HT-29 (cell line): Measurements from ENCODE around the gene MYO1D. TPM values are rescaled to one million over a fixed set of nuclear protein-coding genes. Genes with fewer than 3 reads are reported as not detected.
A peak's percentile ranks its signal among the peaks of the same experiment; 100 is the strongest.
"Not testable (repeated sequence)": the region's sequence is repeated elsewhere in the genome, so short reads cannot be mapped to it uniquely, and the experiment has no call there.

Experiments
- DNase-seq: peaks from one replicate; pipeline ENCODE4 v3.0.0-alpha.2; 2015; ENCODE audit warnings: low spot score
- total RNA-seq: library from RNA; depleted of rRNA; stranded (reverse); fragments of >200 nt; shearing (Covaris generic); gene quantifications from 2 replicates; pipeline ENCODE4 v1.2.3, GENCODE V29; 2014

The MYO1D gene
- total RNA-seq, 1 experiment from 2014 or later = 31.2 TPM

DNA sequence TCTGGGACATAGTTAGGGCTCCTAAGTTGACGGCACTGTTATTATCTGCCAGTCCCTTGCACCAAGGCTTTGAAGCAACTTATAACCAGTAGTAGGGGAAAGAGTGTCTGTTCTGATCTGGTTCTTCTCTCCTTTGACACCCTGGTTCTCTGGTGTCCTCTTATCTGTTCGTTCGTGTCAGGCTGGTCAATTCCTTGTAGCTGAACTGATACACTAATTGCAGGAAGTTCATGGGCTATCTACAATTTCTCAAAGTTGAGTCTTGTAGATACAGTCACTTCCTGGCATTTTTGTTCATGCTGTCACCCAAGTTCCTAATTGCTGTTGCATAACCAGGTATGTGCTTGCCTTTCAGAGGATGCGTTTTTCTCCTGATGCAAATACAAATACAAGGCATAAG, 17.3 kb upstream of the MYO1D start:
- DNase-seq = no peak

DNA sequence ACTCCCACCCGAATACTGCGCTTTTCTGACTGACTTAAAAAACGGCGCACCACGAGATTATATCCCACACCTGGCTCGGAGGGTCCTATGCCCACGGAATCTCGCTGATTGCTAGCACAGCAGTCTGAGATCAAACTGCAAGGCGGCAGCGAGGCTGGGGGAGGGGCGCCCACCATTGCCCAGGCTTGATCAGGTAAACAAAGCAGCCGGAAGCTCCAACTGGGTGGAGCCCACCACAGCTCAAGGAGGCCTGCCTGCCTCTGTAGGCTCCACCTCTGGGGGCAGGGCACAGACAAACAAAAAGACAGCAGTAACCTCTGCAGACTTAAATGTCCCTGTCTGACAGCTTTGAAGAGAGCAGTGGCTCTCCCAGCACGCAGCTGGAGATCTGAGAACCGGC, 10.5 kb upstream of the MYO1D start:
- not testable (repeated sequence) for DNase-seq

DNA sequence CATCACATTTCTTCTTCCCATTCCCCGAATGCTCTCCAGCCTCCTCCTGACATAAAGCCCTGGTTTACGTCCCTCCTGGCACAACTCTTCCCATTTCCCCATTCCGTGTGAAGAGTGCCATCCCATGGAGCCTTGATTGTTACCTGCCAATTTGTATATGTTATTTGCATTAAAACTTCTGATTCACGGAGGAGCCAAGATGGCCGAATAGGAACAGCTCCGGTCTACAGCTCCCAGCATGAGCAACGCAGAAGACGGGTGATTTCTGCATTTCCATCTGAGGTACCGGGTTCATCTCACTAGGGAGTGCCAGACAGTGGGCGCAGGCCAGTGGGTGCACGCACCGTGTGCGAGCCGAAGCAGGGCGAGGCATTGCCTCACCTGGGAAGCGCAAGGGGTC, 10.0 kb upstream of the MYO1D start:
- not testable (repeated sequence) for DNase-seq

DNA sequence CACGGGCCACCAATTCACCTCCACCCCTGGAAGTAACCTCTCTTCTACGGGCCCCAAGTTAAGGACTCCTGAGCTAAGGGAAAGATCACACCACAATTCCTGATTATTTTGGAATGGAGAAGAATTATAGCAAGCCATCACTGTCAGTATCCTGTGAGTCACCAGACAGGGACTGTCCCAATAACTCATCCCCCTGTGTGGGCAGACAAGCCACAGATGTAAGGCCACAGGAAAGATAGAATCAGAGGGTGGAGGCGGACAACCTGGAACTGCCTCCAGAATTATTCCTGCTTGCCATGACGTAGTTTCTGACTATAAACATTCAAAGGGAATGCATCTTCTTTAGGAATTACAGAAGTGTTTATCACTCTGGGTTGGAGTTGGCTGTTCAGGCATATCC, 5.8 kb upstream of the MYO1D start:
- DNase-seq = no peak

DNA sequence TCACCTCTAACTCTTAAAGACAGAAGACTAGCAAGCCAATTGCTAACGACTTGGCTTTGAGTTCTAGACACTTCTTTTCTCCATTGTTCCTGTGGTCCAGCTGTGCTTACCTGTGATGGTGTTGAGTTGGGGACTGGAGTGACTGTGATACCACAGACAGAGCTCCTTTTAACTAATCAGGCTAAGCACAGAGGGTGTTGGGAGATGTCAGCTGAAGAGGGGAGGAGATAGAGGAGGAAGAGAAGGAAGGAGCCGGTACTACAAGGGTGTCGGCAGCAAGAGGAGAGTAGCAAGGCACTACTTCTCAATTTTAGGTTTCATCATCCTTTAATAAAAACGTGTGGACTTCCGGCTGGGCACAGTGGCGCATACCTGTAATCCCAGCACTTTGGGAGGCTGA, 5.1 kb upstream of the MYO1D start:
- DNase-seq = no peak

DNA sequence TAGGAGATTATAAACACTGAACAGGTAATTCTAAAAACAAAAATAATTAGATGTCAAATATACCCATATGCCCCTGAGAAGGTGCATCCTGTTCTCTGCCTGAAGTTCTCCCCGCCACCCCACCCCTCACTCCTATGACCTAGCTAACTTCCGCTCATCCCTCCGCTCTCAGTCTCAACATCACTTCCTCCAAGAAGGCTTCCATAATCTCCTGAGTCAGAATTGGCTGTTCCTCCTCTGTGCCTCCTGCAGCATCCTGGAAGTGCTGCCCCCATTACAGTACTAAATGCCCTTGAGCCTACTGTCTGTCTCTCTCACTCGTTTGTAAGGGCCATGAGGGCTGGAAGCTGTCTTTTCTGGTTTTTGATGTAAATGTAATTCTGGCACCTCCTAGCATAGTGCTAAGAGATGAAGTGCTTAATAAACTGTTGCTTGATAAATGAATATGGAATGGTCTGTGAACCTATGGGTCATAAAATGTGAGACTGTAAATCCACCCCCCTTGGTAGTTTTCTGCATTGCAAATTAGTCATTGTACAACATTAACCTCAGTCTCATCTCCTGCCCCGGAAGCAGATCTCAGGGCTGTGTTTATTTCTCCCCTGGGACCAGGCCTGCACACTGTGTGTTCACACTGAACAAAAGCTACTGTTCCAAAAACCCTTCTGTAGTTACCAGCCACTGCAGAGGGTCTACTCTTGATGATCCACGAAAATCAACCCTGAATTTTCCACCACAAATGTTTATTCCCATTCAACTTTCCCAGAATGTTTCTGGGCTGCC, 3.9 kb upstream of the MYO1D start:
- DNase-seq = no peak

DNA sequence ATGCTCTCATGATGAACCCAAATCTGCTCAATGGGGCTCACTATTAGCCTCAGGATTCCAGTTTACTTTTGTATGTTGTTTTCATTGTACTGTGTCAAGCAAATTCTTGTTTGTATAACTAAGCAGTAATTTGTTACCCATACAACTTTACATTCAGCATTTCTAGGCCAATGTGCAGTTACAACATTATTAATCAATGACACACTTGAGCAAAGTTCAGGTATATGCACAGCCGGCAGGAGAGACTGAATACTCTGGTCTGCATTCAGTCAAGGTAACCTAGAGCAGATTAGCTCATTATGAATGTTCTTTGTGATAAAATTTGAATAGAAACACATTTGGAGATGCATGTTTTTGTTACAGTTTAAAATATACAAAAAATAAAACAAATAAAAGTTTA, 2.2 kb upstream of the MYO1D start:
- DNase-seq = no peak

DNA sequence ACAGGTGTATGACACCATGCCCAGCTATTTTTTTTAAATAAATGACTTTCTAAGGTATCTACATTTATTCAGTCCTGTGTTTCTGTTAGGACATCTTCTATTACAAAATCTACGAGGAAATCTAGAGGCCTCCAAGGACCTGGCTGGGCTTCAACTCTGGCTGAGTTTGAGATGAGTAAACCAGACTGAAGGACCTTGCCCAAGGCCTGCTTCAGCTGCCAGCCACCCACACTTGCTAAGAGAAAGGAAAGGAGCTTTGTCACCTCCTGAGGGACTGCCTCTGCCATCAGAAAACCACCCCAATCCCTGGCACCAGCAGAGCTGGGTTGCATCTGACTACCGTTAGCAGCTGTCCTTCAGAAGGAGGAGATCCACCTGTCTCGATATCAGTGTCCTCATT, 1.3 kb upstream of the MYO1D start:
- DNase-seq = no peak

DNA sequence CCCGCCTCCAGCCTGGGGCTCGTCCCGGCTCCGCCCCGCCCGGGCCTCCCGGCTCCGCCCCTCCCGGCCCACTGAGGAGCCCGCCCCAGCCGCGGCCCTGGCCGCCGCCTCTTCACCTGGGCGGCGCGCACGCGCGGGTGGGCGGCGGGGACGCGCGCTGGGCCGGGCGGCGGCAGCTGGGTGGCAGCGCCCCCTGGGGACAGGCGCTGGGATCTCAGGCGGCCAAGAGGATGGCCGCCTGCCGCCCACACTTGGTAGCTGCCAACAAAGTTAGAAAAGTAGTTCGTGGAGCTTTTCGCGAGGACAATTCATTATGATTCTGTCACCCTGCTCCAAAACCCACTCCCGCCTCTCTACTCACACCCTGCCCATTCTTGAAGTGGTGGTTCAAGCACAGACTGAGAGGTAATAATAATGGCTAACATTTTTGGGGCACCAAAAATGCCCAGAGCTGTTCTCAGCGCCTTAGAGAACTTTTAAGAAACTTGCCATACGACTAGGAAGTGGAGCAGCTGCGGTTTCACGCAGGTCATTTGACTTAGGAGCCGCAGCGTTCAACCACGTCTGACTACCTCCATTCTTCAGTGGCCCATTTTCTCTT, 340 bp upstream of the MYO1D start:
- DNase-seq = peak; percentile 98

DNA sequence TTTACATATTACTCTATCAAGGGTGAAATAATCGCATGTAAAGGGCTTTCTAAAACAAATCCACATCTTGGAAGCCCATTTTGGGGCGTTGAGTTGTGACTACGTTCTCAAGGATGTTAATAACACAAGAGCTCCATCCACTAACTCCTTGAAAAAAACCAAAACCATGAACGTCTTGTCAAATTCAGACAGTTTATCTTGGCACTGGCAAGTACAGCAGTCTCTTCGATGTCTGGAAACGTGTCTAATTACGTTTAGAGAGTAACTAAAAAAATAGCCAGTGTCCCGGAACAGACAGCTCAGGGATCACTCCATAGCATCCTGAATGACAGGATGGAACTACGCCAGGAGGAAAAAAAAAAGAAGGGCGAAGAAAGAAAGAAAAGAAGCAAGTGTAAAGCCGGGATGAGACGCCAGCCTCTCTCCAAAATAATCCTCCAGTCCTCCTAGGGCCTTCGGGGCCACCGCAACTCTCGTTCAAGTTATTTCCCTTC, 954 bp downstream of the MYO1D start:
- no peak for DNase-seq

DNA sequence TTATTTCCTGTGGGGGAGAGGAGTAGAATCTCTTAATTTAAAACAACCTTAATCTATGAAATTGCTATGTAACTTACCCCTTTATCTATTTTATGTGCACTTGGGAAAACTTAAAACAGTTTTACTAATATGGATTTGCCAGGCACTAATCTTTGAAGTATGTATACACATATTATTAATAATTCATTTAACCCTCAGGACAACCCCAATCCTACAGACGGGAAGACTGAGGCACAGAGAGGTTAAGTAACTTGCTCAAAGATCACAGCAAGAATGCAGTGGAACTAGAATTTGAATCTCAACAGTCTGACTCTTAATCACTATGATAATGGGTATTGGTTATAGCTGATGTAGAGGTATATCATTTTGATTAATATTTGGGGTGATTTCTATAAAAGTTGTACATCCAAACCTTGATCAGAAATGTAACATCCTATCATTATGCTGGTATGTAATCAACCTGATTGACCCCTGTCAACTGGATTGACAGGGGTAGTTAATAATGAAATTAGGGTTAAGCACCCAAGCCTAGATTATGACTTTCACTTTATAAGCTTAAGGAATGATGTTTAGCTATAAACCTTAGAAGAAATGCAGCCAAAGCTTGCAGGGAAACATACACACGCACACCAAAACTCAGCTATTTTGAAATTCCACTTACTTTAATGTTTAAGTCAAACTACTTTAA, 1.6 kb downstream of the MYO1D start:
- DNase-seq = no peak

DNA sequence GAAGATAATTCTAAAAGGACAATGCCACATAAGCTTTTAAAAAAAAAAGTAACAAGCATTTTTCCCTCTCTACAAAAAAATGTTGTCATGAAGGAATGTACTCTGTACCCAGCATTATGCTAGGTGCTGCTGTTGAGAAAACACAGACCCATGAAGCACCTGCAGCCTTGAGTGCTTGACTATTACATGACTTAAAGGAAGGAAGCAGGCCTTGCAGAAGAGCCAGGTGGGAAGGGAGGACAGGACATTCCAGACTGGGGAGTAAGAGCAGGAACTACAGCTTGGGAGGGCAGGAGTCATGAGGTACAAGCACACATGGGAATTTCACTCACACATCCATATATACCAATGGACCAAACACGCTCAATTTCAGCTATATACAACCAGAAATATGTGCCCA, 3.8 kb downstream of the MYO1D start:
- peak; percentile 37 for DNase-seq

DNA sequence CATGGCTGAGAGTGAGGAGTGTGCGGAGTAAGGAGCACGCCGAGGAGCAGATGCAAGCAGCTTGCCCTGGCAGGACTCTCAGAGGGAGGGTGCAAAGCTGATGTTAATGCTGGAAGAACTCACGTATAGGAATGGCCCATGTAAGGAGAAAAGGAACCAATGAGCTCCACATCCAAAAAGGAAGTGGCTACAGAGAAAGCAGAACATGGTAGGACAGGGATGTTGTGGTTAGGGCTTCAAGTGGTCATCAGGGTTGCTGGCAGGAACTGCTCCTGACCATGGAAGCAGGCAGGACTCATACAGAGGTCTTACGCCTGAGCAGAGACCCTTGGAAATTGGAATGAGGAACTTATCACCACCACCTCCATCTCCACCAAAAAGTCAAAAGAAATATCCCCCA, 5.2 kb downstream of the MYO1D start:
- no peak for DNase-seq

DNA sequence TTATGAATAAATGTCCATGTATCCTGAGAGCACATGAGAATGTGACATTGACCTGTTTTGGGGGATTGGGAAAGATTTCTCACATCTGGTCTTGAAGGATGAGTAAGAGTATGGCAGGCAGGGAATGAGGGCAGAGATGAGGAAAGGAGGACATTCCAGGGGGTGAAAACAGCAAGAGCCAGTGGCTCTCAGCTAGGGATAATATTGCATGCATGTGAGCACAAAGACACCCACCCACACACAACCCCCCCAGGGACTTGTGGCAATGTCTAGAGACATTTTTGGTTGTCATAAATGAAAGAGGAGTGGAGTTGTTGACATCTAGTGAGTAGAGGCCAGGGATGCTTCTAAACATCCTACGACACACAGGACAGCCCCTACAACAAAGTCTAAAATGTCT, 6.0 kb downstream of the MYO1D start:
- DNase-seq = no peak

DNA sequence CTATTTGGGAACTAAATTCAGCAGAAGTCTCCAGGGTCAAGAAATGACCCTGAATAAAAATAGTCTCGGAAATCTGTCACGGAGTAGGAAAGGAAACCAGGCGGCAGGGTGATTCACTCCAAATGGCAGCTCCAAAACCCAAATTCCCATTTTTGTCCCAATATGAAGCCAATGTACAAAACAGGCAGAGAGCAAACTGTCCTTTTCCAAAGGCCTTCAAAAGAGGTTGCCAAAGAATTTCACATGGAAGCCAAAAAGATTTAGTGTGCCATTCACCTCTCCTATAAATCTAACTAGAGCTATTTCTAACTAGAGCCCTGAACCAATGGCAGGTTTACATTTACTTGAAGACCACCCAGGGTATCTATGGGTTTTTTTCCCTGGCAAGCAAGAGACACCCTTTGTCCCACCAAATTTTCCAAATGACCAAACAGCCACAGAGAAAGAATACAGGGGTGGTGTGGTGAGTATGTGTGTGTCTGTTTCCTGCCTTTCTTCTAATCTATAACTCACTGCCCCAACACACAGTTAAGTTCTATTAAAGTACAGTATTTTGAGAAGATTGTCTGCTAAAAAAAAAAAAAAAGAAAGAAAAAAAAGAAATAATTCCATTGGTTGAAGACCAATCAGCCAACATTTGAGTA, 6.8 kb downstream of the MYO1D start:
- no peak for DNase-seq

DNA sequence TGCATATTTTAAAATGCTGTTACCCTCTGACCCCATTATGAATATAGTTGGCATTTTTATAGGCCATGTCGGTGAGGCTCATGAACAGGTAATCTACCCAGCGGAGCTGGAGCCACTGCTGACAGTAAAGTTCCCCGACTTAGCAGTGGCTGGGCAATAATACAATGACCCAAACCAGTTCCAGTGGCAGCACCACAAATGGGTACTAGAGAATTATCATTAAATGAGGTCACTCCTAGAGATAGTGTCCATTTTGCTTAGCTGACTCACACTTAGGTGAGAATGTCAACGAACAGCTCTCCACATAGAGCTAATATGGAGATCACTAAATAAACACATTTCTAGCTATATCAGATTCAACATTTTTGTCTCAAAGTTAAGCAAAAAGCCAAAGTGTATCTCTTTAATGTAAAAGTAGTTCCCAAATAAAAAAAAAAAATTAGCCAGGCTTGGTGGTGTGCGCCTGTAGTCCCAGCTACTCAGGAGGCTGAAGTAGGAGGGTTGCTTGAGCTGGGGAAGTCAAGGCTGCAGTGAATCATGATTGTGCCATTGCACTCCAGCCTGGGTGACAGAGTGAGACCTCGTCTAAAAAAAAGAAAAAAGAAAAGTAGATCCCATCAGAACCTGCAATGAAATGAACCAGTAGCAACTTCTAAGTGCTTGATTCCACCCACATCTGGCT, 7.4 kb downstream of the MYO1D start:
- DNase-seq = peak; percentile 62

DNA sequence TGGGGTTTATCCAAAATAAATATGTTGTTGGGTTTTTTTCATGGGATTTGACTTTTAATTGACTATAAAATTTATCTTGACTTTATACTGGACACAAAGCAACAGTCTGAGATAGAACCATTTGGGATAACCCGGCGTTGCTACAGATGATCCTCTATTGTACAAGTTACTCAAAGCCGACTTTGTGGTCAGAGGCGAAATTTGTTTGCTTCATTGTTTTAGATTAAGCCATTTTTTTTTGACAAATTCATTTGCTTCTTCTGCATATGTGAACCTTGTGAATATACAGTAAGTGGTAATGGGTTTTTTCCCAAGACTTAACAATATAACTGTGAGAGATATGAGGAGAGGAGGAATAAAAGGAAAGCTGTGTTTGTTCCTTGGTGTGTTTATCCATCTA, 11.8 kb downstream of the MYO1D start:
- DNase-seq = no peak

DNA sequence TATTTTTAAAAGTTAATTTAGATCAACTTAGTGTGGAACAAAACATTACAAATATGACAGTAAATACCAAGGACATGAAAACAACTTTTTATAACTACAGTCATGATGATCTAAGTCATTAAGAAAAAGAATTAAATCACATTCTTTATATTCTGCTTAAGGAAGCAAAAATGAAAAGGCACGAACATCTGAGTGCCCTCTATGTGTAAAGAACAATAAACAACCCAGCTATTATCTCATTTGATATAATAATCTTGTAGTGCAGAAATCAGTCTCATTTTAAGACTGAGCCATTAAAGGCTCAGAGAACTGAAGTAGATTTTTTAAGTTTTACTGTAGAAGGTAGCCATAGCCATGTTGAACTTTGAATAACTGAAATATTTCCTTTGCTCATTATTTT, 13.4 kb downstream of the MYO1D start:
- DNase-seq = no peak

DNA sequence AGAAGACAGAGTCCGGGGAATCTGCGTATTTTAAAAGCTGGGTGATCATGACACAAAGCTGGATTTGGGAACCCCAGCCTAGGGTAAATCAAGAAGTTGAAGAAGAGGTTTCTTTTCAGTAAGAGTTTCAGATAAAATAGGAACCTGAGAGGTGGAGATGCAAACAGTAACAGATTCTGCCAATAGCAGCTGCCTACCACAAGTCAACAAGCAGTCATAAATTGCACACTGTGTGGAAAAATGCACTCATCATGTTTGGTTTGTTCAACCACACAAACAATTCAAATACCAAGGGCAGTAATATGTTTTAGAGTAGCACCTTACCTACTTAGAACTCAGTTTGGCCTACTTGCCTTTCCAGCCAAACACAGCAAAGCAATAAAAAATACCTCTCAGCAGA, 14.0 kb downstream of the MYO1D start:
- DNase-seq = no peak

DNA sequence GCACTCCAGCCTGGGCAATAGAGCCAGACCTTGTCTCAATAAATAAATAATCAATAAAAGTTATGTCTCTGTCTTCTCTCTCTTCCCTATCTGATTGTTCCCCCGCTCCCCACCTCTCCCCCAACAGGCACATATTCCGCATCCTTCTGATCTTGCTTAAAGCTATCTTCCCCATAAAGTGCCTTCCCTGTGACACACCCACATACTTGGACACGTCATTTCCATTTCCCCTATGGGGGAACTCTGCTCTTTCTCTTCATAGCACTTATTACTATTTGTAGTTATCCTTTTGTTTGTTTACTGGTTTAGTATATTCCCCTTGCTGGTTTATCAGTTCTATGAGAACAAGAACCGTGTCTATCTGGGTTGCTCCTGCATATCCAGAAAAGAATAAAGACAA, 14.9 kb downstream of the MYO1D start:
- no peak for DNase-seq

DNA sequence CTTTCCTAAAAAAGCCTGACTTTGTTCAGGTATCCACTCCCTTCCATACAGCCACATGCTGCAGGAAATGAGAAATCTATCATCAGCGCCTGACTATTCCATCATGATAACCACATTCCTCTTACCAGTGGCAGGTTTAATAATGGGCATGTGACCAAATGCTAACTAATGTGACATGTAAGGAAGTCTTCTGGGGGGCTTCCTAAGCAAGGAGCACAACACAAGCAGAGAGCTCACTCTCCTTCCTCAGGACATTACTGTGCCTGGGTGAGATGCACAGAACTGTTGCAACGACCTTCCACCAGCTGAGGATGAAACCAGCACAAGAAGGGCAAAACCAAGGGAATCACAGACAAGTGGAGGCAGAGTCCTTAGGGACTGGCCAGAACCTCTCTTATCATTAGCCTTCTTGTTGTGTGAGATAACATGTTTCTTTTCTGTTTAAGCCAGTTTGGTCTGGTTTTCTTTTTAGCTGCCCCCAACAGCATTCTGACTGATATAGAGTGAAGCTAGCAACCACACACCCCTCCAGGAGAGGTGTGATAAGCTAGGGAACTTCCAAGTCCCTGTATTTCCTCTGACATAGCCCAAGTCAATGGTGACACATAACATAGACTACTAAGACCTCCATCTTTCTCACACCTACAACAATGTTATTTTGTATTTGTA, 16.9 kb downstream of the MYO1D start:
- no peak for DNase-seq
